WTC11 (cell line): ENCODE data around the gene CFAP68. TPM values are rescaled to one million over a fixed set of nuclear protein-coding genes. Genes with fewer than 3 reads are reported as not detected.

Source experiments
- ATAC-seq: fragments of 200-7000 bp; cut with Tn5 transposase; 2 replicates; pipeline ENCODE4 v1.10.0; 2021; ENCODE audit warnings: mild to moderate bottlenecking, moderate library complexity
- CTCF ChIA-PET: fragments of 300-600 bp; sonication (Branson Sonifier 250); formaldehyde crosslinking; loops from one replicate; lab custom pipeline; 2021; ENCODE audit warnings: antibody characterized with exemption; lab: Charles Lee
- POLR2A ChIA-PET: fragments of 350-600 bp; sonication (Branson Sonifier 250); formaldehyde crosslinking; loops from one replicate; lab custom pipeline; 2021; ENCODE audit warnings: antibody characterized with exemption; lab: Charles Lee
- DNase-seq: peaks from one replicate; pipeline ENCODE4 v3.0.0; 2021; ENCODE audit warnings: low spot score
- H3K27ac Mint-ChIP-seq: 2 replicates; pipeline ENCODE4 v1.8.0; 2021; ENCODE audit warnings: mixed read lengths
- H3K27me3 Mint-ChIP-seq: 2 replicates; pipeline ENCODE4 v1.8.0; 2021; ENCODE audit warnings: low read depth, mild to moderate bottlenecking, moderate library complexity, mixed read lengths
- H3K36me3 Mint-ChIP-seq: 2 replicates; pipeline ENCODE4 v1.8.0; 2021; ENCODE audit warnings: mixed read lengths
- H3K4me1 Mint-ChIP-seq: 2 replicates; pipeline ENCODE4 v1.8.0; 2022; ENCODE audit warnings: mixed read lengths
- H3K4me3 Mint-ChIP-seq: 2 replicates; pipeline ENCODE4 v1.8.0; 2021; ENCODE audit warnings: mild to moderate bottlenecking, moderate library complexity, mixed read lengths
- H3K9me3 Mint-ChIP-seq: 2 replicates; pipeline ENCODE4 v1.8.0; 2021; ENCODE audit warnings: mixed read lengths
- ATF1 ChIP-seq: sonication (generic); formaldehyde crosslinking; IDR thresholded peaks from 2 replicates; pipeline ENCODE4 v1.8.1; 2023; ENCODE audit warnings: mild to moderate bottlenecking, moderate library complexity, missing genetic modification reagents
- ATF3 ChIP-seq: sonication (generic); formaldehyde crosslinking; conservative IDR thresholded peaks from 2 replicates; pipeline ENCODE4 v1.8.1; 2022; ENCODE audit warnings: mild to moderate bottlenecking, missing genetic modification reagents
- ATF6 ChIP-seq: sonication (generic); formaldehyde crosslinking; IDR thresholded peaks from 2 replicates; pipeline ENCODE4 v1.8.1; 2023; ENCODE audit warnings: mild to moderate bottlenecking, missing genetic modification reagents
- ERG ChIP-seq: fragments of 250-450 bp; sonication (Bioruptor Pico); IDR thresholded peaks from 2 replicates; pipeline ENCODE4 v1.8.0; 2021; ENCODE audit warnings: mild to moderate bottlenecking
- FOXK1 ChIP-seq: sonication (generic); formaldehyde crosslinking; IDR thresholded peaks from 2 replicates; pipeline ENCODE4 v1.8.0; 2022; ENCODE audit warnings: mild to moderate bottlenecking, moderate library complexity, missing genetic modification reagents
- FOXP4 ChIP-seq: sonication (generic); formaldehyde crosslinking; IDR thresholded peaks from 2 replicates; pipeline ENCODE4 v1.8.0; 2022; ENCODE audit warnings: mild to moderate bottlenecking, missing genetic modification reagents
- HMGA2 ChIP-seq: fragments of 250-450 bp; sonication (Bioruptor Pico); IDR thresholded peaks from 2 replicates; pipeline ENCODE4 v1.4.0; 2021; ENCODE audit warnings: mild to moderate bottlenecking, moderate library complexity
- MLX ChIP-seq: sonication (generic); formaldehyde crosslinking; IDR thresholded peaks from 2 replicates; pipeline ENCODE4 v1.8.1; 2023; ENCODE audit warnings: mild to moderate bottlenecking, missing genetic modification reagents, moderate library complexity
- NFATC4 ChIP-seq: fragments of 250-450 bp; sonication (Bioruptor Pico); IDR thresholded peaks from 2 replicates; pipeline ENCODE4 v1.9.0; 2021; ENCODE audit warnings: mild to moderate bottlenecking
- OVOL2 ChIP-seq: fragments of 250-450 bp; sonication (Bioruptor Pico); IDR thresholded peaks from 2 replicates; pipeline ENCODE4 v1.9.0; 2021; ENCODE audit warnings: mild to moderate bottlenecking, borderline replicate concordance
- PREB ChIP-seq: sonication (generic); formaldehyde crosslinking; IDR thresholded peaks from 2 replicates; pipeline ENCODE4 v1.8.1; 2022; ENCODE audit warnings: mild to moderate bottlenecking, missing genetic modification reagents, moderate library complexity, borderline replicate concordance
- RELA ChIP-seq: sonication (generic); formaldehyde crosslinking; IDR thresholded peaks from 2 replicates; pipeline ENCODE4 v1.8.1; 2022; ENCODE audit warnings: missing genetic modification reagents, mild to moderate bottlenecking, borderline replicate concordance
- RORB ChIP-seq: fragments of 250-450 bp; sonication (Bioruptor Pico); IDR thresholded peaks from 2 replicates; pipeline ENCODE4 v1.9.0; 2021; ENCODE audit warnings: mild to moderate bottlenecking
- SMAD3 ChIP-seq: sonication (generic); formaldehyde crosslinking; IDR thresholded peaks from 2 replicates; pipeline ENCODE4 v1.8.0; 2022; ENCODE audit warnings: missing genetic modification reagents, mild to moderate bottlenecking, borderline replicate concordance
- TCF7 ChIP-seq: sonication (generic); formaldehyde crosslinking; IDR thresholded peaks from 2 replicates; pipeline ENCODE4 v1.8.0; 2022; ENCODE audit warnings: mild to moderate bottlenecking, low read depth, missing genetic modification reagents, moderate library complexity
- ZNF232 ChIP-seq: sonication (generic); formaldehyde crosslinking; IDR thresholded peaks from 2 replicates; pipeline ENCODE4 v1.8.0; 2022; ENCODE audit warnings: mild to moderate bottlenecking, missing genetic modification reagents
- ZNF317 ChIP-seq: sonication (generic); formaldehyde crosslinking; IDR thresholded peaks from 2 replicates; pipeline ENCODE4 v1.8.1; 2023; ENCODE audit warnings: low read depth, mild to moderate bottlenecking, moderate library complexity, missing genetic modification reagents, borderline replicate concordance
- ZNF532 ChIP-seq: fragments of 250-450 bp; sonication (Bioruptor Pico); IDR thresholded peaks from 2 replicates; pipeline ENCODE4 v1.9.0; 2021; ENCODE audit warnings: mild to moderate bottlenecking, borderline replicate concordance
- ZSCAN18 ChIP-seq: fragments of 250-450 bp; sonication (Bioruptor Pico); IDR thresholded peaks from 2 replicates; pipeline ENCODE4 v2.1.2; 2022; ENCODE audit warnings: mild to moderate bottlenecking, moderate library complexity
- total RNA-seq: library from RNA; stranded (reverse); gene quantifications from 3 replicates; pipeline ENCODE4 v1.2.3, GENCODE V29; 2021

Gene CFAP68
- total RNA-seq, 1 experiment from 2014 or later: 18.7 TPM

GRCh38 chr11:111921541-111922230, 42.3 kb downstream of the CFAP68 start:
- TF ChIP-seq ATF6 (CRISPR knock-in tag) (no peak), ZSCAN18 (no peak), FOXP4 (CRISPR knock-in tag) (no peak), FOXK1 (CRISPR knock-in tag) (no peak), ZNF232 (CRISPR knock-in tag) (no peak), TCF7 (CRISPR knock-in tag) (no peak), MLX (CRISPR knock-in tag) (no peak), ZNF317 (CRISPR knock-in tag) (no peak), HMGA2 (CRISPR knock-in tag) (no peak), ATF1 (CRISPR knock-in tag) (no peak), OVOL2 (CRISPR knock-in tag) (no peak), ATF3 (CRISPR knock-in tag) (no peak), RORB (CRISPR knock-in tag) (no peak), PREB (CRISPR knock-in tag) (no peak), ERG (CRISPR knock-in tag) (no peak), ZNF532 (CRISPR knock-in tag) (no peak), NFATC4 (CRISPR knock-in tag) (no peak), RELA (no peak), SMAD3 (CRISPR knock-in tag) (no peak)
- TF ChIP-seq, all 79 proteins: peak for 0
- CTCF ChIA-PET: no interaction called here
- ATAC-seq: no peak
- H3K27me3 Mint-ChIP-seq: no peaks in the 10 kb centered on the region
- POLR2A ChIA-PET: no interaction called here
- H3K36me3 Mint-ChIP-seq: no peaks in the 10 kb centered on the region; the same call in 1 of the 2 replicates
- H3K4me1 Mint-ChIP-seq: peaks cover 47% of the 10 kb centered on the region
- DNase-seq: no peak
- H3K9me3 Mint-ChIP-seq: no peaks in the 10 kb centered on the region
- H3K4me3 Mint-ChIP-seq: no peak overlapping the region
- no peak overlapping the region for H3K27ac Mint-ChIP-seq
